Endothelial cell of umbilical vein (primary cell): ENCODE results near the gene EP400.

Experiments
- EZH2 ChIP-seq: IDR thresholded peaks from 2 replicates; pipeline ENCODE4 v1.6.1; 2012; ENCODE audit warnings: borderline replicate concordance, low read depth, mild to moderate bottlenecking, moderate library complexity, low read length, inconsistent platforms; ENCODE audit not compliant: severe bottlenecking
- FOS ChIP-seq: IDR thresholded peaks from 2 replicates; pipeline ENCODE4 v1.6.1; 2011; ENCODE audit warnings: mild to moderate bottlenecking, low read length, moderate library complexity, borderline replicate concordance; ENCODE audit not compliant: insufficient read depth
- POLR2A ChIP-seq: IDR thresholded peaks from 2 replicates; pipeline ENCODE4 v1.6.1; 2012; ENCODE audit warnings: low read depth, mild to moderate bottlenecking, control low read depth, low read length
- TF ChIP-seq, protein P1 (sequence below), 2 donors: IDR thresholded peaks; 1 replicate in 1 of 2; 2 replicates in 1 of 2; pipeline ENCODE4 v1.5.1; 2011; ENCODE audit warnings: low read length in 2 of 2, mild to moderate bottlenecking in 2 of 2, moderate library complexity in 2 of 2, control low read depth in 1 of 2, inconsistent platforms in 1 of 2, low read depth in 1 of 2; ENCODE audit not compliant: insufficient read depth in 1 of 2; ENCODE audit errors: extremely low read depth in 1 of 2

DNA sequence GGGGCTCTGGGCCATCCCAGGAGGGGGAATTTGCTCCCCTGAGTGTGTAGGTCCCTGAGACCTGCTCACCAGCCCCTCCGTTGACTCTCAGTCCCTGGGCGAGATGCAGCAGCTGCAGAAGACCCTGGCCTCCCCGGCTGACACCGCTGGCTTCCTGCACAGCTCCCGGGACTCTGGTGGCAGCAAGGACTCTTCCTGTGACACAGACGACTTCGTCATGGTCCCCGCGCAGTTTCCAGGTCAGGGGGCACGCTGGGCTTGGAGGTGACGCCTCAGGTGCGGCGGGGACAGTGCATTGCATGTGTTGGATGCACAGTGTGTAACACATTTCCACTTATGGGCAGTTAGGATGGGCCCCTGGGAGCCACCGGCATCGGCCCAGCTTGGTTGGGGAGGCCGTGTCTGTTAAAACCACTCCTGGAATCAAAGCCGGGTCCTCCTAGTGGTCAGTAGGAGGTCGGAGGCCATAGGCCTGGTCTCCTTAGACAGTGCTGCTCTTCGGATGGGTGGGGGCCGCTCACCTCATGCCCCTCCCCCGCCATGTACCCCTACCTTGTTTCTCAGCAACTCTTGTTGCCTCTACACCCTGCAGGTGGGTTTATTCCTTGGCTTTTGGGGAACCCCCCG, 37.8 kb upstream of the EP400 start:
- TF ChIP-seq EZH2 (no peak), POLR2A (no peak), FOS (no peak)
- TF ChIP-seq, protein P1, sequence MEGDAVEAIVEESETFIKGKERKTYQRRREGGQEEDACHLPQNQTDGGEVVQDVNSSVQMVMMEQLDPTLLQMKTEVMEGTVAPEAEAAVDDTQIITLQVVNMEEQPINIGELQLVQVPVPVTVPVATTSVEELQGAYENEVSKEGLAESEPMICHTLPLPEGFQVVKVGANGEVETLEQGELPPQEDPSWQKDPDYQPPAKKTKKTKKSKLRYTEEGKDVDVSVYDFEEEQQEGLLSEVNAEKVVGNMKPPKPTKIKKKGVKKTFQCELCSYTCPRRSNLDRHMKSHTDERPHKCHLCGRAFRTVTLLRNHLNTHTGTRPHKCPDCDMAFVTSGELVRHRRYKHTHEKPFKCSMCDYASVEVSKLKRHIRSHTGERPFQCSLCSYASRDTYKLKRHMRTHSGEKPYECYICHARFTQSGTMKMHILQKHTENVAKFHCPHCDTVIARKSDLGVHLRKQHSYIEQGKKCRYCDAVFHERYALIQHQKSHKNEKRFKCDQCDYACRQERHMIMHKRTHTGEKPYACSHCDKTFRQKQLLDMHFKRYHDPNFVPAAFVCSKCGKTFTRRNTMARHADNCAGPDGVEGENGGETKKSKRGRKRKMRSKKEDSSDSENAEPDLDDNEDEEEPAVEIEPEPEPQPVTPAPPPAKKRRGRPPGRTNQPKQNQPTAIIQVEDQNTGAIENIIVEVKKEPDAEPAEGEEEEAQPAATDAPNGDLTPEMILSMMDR (IDR thresholded peaks at IDR 0.05; ENCODE audit: extremely low read depth in 1 of 2, insufficient read depth in 1 of 2, low read depth in 1 of 2, low read length in 2 of 2): no peak
